Measurements from ENCODE around the gene R3HDM1.

GRCh38 chr2:135756692-135757091 lies 225.4 kb downstream of the R3HDM1 start:
- TF ChIP-seq CTCF (conservative IDR thresholded peaks at IDR 0.05 in 1 of 2, IDR thresholded peaks at IDR 0.05 in 1 of 2; ENCODE audit: low read depth in 1 of 2, low read length in 2 of 2) (no peak), EZH2 (IDR thresholded peaks at IDR 0.05; ENCODE audit: low read length, missing control alignments) (no peak)
